ENCODE data around the gene PHF20. TPM values are rescaled to one million over a fixed set of nuclear protein-coding genes. Genes with fewer than 3 reads are reported as not detected.

PHF20 gene
- total and polyA plus RNA-seq, 2 of the 8 experiments (the other 6 are each of a cell fraction or from before 2014, with no cell fraction given): 25.6 to 70.1 TPM

- no peaks in the 10 kb centered on the region; the same call in 1 of the 2 replicates for H3K79me1 ChIP-seq (ENCODE audit: low read depth, low read length)
- H4K8ac ChIP-seq (ENCODE audit: extremely low read depth, insufficient read depth, low read length): no peak overlapping the region
- no peak overlapping the region for H2BK15ac ChIP-seq (ENCODE audit: low read length)
- H3K18ac ChIP-seq (ENCODE audit: extremely low read depth, low read length): no peak overlapping the region
- H4K5ac ChIP-seq (ENCODE audit: insufficient read length, low read depth, low read length): no peak overlapping the region
- FAIRE-seq (no peak), DNase-seq (ENCODE audit: low read depth in 1 of 2, low spot score in 2 of 2) (no peak)
- H2BK120ac ChIP-seq (replicated peaks; ENCODE audit: low read depth, low read length): no peak overlapping the region
- H4K20me1 ChIP-seq (replicated peaks in 1 of 2; ENCODE audit: control insufficient read depth in 1 of 2, insufficient read depth in 2 of 2, low read length in 2 of 2): no peaks in the 10 kb centered on the region
- H3K9me3 ChIP-seq (ENCODE audit: insufficient read depth in 2 of 2, low read depth in 1 of 2, low read length in 1 of 2): peaks cover 0 to 3% of the 10 kb centered on the region in 2 experiments; a peak in 1 of 4 replicates
- no peak overlapping the region for H2BK5ac ChIP-seq (ENCODE audit: low read depth, low read length)
- H3K4me2 ChIP-seq (ENCODE audit: insufficient read depth in 1 of 2, low read depth in 2 of 2, low read length in 2 of 2): no peak overlapping the region
- H2AK5ac ChIP-seq (ENCODE audit: low read depth, low read length): no peak overlapping the region
- H3K23me2 ChIP-seq (ENCODE audit: low read depth, low read length): no peaks in the 10 kb centered on the region
- peak; percentile 71 for TF ChIP-seq RFX5 (IDR thresholded peaks at IDR 0.05; ENCODE audit: borderline replicate concordance, low read depth, low read length)
- TF ChIP-seq TCF12 (IDR thresholded peaks at IDR 0.05; ENCODE audit: low read depth, low read length): no peak
- no peak overlapping the region for H4K91ac ChIP-seq (replicated peaks; ENCODE audit: insufficient read length, low read length)
- H2AFZ ChIP-seq (ENCODE audit: low read length): no peak overlapping the region
- no peaks in the 10 kb centered on the region for H3K79me2 ChIP-seq (ENCODE audit: control insufficient read depth in 1 of 2, insufficient read depth in 2 of 2, low read length in 2 of 2)
- no peak overlapping the region for H3K4ac ChIP-seq (replicated peaks; ENCODE audit: insufficient read length, low read depth, low read length)
- no peak overlapping the region for H2BK12ac ChIP-seq (ENCODE audit: low read depth, low read length)
- CTCF ChIA-PET (ENCODE audit: partially characterized antibody): interaction anchor here (0.7 to 1.4 kb wide), 6 partner anchors 10 to 164 kb away, joined by 3 to 5 read pairs (median 3); partner anchors contain the start of gene SCAND1
- H3K4me1 ChIP-seq (replicated peaks in 1 of 4; ENCODE audit: control insufficient read depth in 3 of 4, insufficient read depth in 4 of 4, low read length in 3 of 4): no peaks in the 10 kb centered on the region
- H3K9ac ChIP-seq (replicated peaks in 1 of 4; ENCODE audit: extremely low read depth in 1 of 4, low read depth in 3 of 4, low read length in 3 of 4): no peak overlapping the region
- WGBS, 2 experiments (ENCODE audit: extremely low coverage in 1 of 2, insufficient coverage in 1 of 2, insufficient read length in 1 of 2, insufficient replicate concordance in 2 of 2, low coverage in 1 of 2, low lambda C conversion rate in 2 of 2, missing lambda C conversion rate in 1 of 2): 91% methylated on average over 4 of the region's 4 CpGs; no CpG with 5 or more reads in 1 of the 2 experiments
- H2BK20ac ChIP-seq (ENCODE audit: low read length): no peak overlapping the region
- no peak overlapping the region for H3K14ac ChIP-seq (ENCODE audit: insufficient read length)
- POLR2A ChIA-PET (ENCODE audit: partially characterized antibody): interaction anchor here (1.0 kb wide), 1 partner anchor 20 kb away, joined by 3 read pairs; the partner anchor contains the start of gene SCAND1
- no peak overlapping the region for H3K4me3 ChIP-seq (ENCODE audit: extremely low read depth in 1 of 4, insufficient read depth in 2 of 4, low read depth in 3 of 4, low read length in 4 of 4)
- no peak overlapping the region for H3K56ac ChIP-seq (replicated peaks; ENCODE audit: insufficient read length, low read depth, low read length)
- H3K23ac ChIP-seq (ENCODE audit: insufficient read length): no peak overlapping the region
- no peaks in the 10 kb centered on the region for H3K36me3 ChIP-seq (ENCODE audit: control insufficient read depth in 2 of 4, insufficient read depth in 4 of 4, low read length in 3 of 4)
- H3K27me3 ChIP-seq (replicated peaks in 1 of 4; ENCODE audit: control insufficient read depth in 3 of 4, extremely low read depth in 1 of 4, insufficient read depth in 3 of 4, low read length in 3 of 4): no peaks in the 10 kb centered on the region; a peak in 1 of 7 replicates
- no peak overlapping the region for H3K27ac ChIP-seq (ENCODE audit: low read depth, low read length)
Observed at GRCh38 chr20:35974256-35974655, 202.4 kb downstream of the PHF20 start.
